Lower leg skin (tissue), 4 donors: ENCODE results near the gene NACC2. TPM values are rescaled to one million over a fixed set of nuclear protein-coding genes. Genes with fewer than 3 reads are reported as not detected.

Source experiments
- DNase-seq, 2 donors: peaks; one replicate each; pipeline ENCODE4 v3.0.0-alpha.2; 2019; ENCODE audit warnings: low spot score in 2 of 2
- H3K4me3 ChIP-seq: fragments of 200-600 bp; sonication (generic); 2 replicates; pipeline ENCODE4 v1.5.1; 2017; ENCODE audit warnings: mild to moderate bottlenecking, low read depth; ENCODE audit not compliant: poor library complexity, severe bottlenecking
- CTCF ChIP-seq, 3 donors: fragments of 450-650 bp; IDR thresholded peaks; one replicate each; pipeline ENCODE4 v1.5.1; 2016; ENCODE audit warnings: antibody characterized with exemption in 3 of 3, mild to moderate bottlenecking in 3 of 3, moderate library complexity in 2 of 3
- POLR2A ChIP-seq, 2 donors: fragments of 450-650 bp; IDR thresholded peaks; one replicate each; pipeline ENCODE4 v1.6.1; 2016 to 2017; ENCODE audit warnings: antibody characterized with exemption in 2 of 2, mild to moderate bottlenecking in 1 of 2, moderate library complexity in 1 of 2
- WGBS, 2 donors: methylation state at CpG; one replicate each; pipeline ENCODE4 v1.1.5; 2018; 5-methylcytosine and 5-hydroxymethylcytosine counted together
- intact Hi-C: fragments of 100-400 bp; cut with DNase I; formaldehyde crosslinking; loops from one replicate; pipeline ENCODE4 v1.15.0; 2023; ENCODE audit warnings: low total_unique reads
- total RNA-seq, 4 donors: library from RNA; depleted of rRNA; stranded (reverse); fragments of >200 nt; gene quantifications; one replicate each; pipeline ENCODE4 v1.1.0, GENCODE V29; 2016

The NACC2 gene
- total RNA-seq, 4 donors from 2014 or later = 9.1 to 17.3 (median 13.4) TPM

- H3K4me3 ChIP-seq = no peak overlapping the region
- intact Hi-C loops = no loop called here
- TF ChIP-seq CTCF (IDR thresholded peaks at IDR 0.05) (no peak), POLR2A (IDR thresholded peaks at IDR 0.05) (no peak)
- 92% methylated on average over 15 to 21 of the region's 24 CpGs for WGBS, 2 donors
- no peak for DNase-seq
Measured at GRCh38 chr9:136083558-136084062, 11.5 kb downstream of the NACC2 start.

- DNase-seq = no peak
- H3K4me3 ChIP-seq = no peak overlapping the region
- WGBS, 2 donors = 85% methylated on average over 32 to 33 of the region's 34 CpGs
- TF ChIP-seq CTCF (IDR thresholded peaks at IDR 0.05) (no peak), POLR2A (IDR thresholded peaks at IDR 0.05) (no peak)
- intact Hi-C loops = no loop called here
Measured at GRCh38 chr9:136082496-136083361, 12.4 kb downstream of the NACC2 start.

GRCh38 chr9:136081826-136082495 is 13.1 kb downstream of the NACC2 start:
- WGBS, 2 donors = 76 to 91% methylated on average over 8 to 23 of the region's 24 CpGs
- DNase-seq = no peak
- TF ChIP-seq POLR2A (IDR thresholded peaks at IDR 0.05) = no peak
- no peak for TF ChIP-seq CTCF (IDR thresholded peaks at IDR 0.05)
- H3K4me3 ChIP-seq = no peak overlapping the region
- intact Hi-C loops = no loop called here

- DNase-seq = no peak
- intact Hi-C loops = no loop called here
- WGBS, 2 donors = 77% methylated on average over 21 to 27 of the region's 27 CpGs
- no peak overlapping the region for H3K4me3 ChIP-seq
- TF ChIP-seq POLR2A (IDR thresholded peaks at IDR 0.05) = no peak
- no peak for TF ChIP-seq CTCF (IDR thresholded peaks at IDR 0.05)
Measured at GRCh38 chr9:136081113-136081825, 13.8 kb downstream of the NACC2 start.

GRCh38 chr9:136080716-136081112 is 14.4 kb downstream of the NACC2 start:
- no peak overlapping the region for H3K4me3 ChIP-seq
- WGBS, 2 donors = 89 to 91% methylated on average over 22 of the region's 23 CpGs
- DNase-seq = no peak
- intact Hi-C loops = no loop called here
- TF ChIP-seq CTCF (IDR thresholded peaks at IDR 0.05) (no peak), POLR2A (IDR thresholded peaks at IDR 0.05) (no peak)
